ENCODE data around the gene MYH6. TPM values are rescaled to one million over a fixed set of nuclear protein-coding genes. Genes with fewer than 3 reads are reported as not detected.
"Not testable (repeated sequence)": the region's sequence is repeated elsewhere in the genome, so short reads cannot be mapped to it uniquely, and the experiment has no call there.

MYH6 gene
- total RNA-seq, 4 donors from 2014 or later: not detected

DNA sequence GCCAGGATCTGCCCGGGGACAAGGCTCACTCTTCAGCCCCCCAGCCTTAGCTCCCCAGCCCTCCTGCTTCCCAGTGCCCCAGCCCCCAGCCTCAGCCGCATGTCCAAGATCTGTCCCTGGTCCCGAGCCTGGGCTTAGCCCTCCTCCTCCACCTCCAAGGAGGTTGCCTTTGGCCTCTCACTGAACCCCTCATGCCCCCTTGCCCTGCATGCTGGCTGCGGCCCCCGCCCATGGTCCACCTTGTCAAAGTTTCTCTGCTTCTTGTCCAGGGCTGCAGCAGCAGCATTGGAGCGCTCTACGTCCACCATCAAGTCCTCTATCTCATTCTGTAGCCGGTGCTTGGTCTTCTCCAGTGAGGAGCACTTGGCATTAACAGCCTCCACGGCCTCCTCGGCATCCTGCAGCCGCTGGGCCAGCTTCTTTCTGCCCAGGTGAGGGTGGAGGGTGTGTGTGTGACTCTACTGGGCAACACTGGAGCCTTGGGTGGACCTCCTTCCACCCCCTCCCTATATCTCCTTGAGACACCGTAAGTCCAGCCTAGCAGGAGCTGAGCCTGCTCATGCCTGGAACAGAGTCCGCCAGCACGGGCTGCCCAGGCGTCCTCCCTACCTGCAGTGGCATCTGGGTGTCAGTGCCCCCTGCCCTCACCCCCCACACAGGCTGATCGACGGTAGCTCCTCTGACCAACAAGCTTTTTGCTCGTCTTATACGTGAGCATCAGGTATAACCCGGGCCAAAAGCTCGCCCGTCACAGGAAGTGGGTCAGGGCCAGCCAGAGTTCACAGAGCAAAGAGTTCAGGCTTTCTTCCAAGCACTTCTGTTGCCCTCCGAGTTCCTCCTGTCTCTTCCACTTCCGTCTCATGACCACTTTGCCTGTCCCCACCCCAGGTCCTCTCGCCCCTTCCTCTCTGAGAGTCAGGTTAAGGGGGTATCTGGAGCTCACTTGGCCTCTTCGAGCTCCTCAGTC, 19.9 kb downstream of the MYH6 start:
- Histone ChIP-seq H3K9me3 (no peaks in the 10 kb centered on the region), H3K27ac (no peak overlapping the region), H3K36me3 (no peaks in the 10 kb centered on the region), H3K4me1 (no peaks in the 10 kb centered on the region), H3K4me3 (no peak overlapping the region), H3K27me3 (no peaks in the 10 kb centered on the region)
- DNase-seq: no peak
- TF ChIP-seq POLR2A (IDR thresholded peaks at IDR 0.05) (no peak), CTCF (IDR thresholded peaks at IDR 0.05) (no peak)

DNA sequence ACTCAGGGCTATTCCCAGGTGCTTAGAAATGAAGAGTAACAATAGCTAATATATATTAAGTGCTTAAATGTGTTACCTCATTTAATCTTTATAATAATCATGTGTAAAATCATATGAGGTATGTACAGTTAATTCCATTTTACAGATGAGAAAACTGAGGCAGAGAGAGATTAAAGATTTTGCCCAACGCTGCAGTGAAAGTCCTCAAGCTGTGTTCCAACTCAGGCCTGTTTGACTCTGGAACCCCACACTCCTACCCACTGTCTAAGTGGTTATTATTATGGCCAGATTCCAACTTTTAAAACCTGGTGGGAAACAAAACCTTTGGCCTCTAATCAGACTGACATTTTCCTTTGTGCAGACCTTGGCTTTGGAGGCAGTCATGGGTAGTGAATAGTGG, 21.1 kb downstream of the MYH6 start:
- no peak for DNase-seq
- H3K36me3 ChIP-seq: no peaks in the 10 kb centered on the region
- H3K27ac ChIP-seq: no peak overlapping the region
- TF ChIP-seq CTCF (IDR thresholded peaks at IDR 0.05): no peak
- no peak for TF ChIP-seq POLR2A (IDR thresholded peaks at IDR 0.05)
- H3K4me1 ChIP-seq: no peaks in the 10 kb centered on the region
- no peaks in the 10 kb centered on the region for H3K9me3 ChIP-seq
- H3K27me3 ChIP-seq: no peaks in the 10 kb centered on the region
- no peak overlapping the region for H3K4me3 ChIP-seq

GRCh38 chr14:23386266-23386657, 21.8 kb downstream of the MYH6 start:
- DNase-seq, H3K4me3 ChIP-seq, H3K27ac ChIP-seq, H3K4me1 ChIP-seq, H3K9me3 ChIP-seq, H3K27me3 ChIP-seq, H3K36me3 ChIP-seq: not testable (repeated sequence)

- TF ChIP-seq CTCF (IDR thresholded peaks at IDR 0.05) (no peak), POLR2A (IDR thresholded peaks at IDR 0.05) (no peak)
- H3K27ac ChIP-seq: no peak overlapping the region
These were observed 22.3 kb downstream of the MYH6 start for GRCh38 chr14:23385642-23386265.

DNA sequence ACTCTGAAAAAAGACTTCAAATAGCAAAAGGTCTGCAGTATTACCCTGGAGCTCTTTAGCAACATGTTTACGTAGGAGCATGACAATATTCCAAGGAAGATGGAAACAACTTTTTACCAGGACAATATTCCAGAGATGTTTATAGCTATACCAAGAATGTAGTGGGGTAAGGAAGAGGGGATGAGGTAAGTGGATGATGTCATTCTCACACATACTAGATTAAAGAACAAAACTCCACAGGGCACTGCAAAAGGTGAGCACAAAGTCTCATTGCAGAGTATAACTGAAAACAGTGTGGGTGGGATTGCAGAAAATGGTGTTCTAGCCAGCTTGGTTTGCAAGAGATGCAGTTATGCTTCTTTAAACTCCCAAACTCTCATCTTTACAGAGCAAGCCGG, 22.8 kb downstream of the MYH6 start:
- H3K4me3 ChIP-seq: no peak overlapping the region
- H3K4me1 ChIP-seq: peaks cover 0 to 7% (median 0%) of the 10 kb centered on the region in 4 donors
- TF ChIP-seq POLR2A (IDR thresholded peaks at IDR 0.05): no peak
- TF ChIP-seq CTCF (IDR thresholded peaks at IDR 0.05): no peak
- H3K9me3 ChIP-seq: no peaks in the 10 kb centered on the region
- no peaks in the 10 kb centered on the region for H3K27me3 ChIP-seq
- no peak overlapping the region for H3K27ac ChIP-seq
- DNase-seq: no peak
- no peaks in the 10 kb centered on the region for H3K36me3 ChIP-seq

More at GRCh38 chr14:23385642-23386265, 22.3 kb downstream of the MYH6 start:
- Histone ChIP-seq H3K4me3 (no peak overlapping the region), H3K9me3 (no peaks in the 10 kb centered on the region), H3K27me3 (no peaks in the 10 kb centered on the region), H3K36me3 (no peaks in the 10 kb centered on the region), H3K4me1 (peaks cover 0 to 2% (median 0%) of the 10 kb centered on the region in 4 donors)
- no peak for DNase-seq
